K562 treated with DMSO at 1 percent for 48 hours (cell line): Measurements from ENCODE around the gene CDH26. TPM values are rescaled to one million over a fixed set of nuclear protein-coding genes. Genes with fewer than 3 reads are reported as not detected.

Experiments
- total RNA-seq: library from RNA; unstranded; fragments of 300-600 nt; gene quantifications from 2 replicates; pipeline ENCODE4 v1.2.3, GENCODE V29; 2022; ENCODE audit warnings: low replicate concordance; ENCODE audit errors: extremely low read depth

Gene CDH26
- total RNA-seq, result not detected in 2 replicates

GRCh38 chr20:59958123-59958522 is at the start of gene CDH26:
TSS of gene CDH26 (plus strand) at chr20:59958423. CDS start at chr20:59958727, 304 bp downstream.

GRCh38 chr20:59933296-59933848 is 24.9 kb upstream of the CDH26 start, which contains the start of gene SYCP2:
TSS of gene SYCP2 (minus strand) at chr20:59933637. CDS start at chr20:59922413, 11,224 bp downstream.

GRCh38 chr20:59940129-59940955 is 17.9 kb upstream of the CDH26 start, which contains the start of the genes FAM217B and PPP1R3D:
TSS of gene FAM217B (plus strand) at chr20:59940389. CDS start at chr20:59943944, 3,555 bp downstream.
TSS of gene PPP1R3D (minus strand) at chr20:59940305. CDS start at chr20:59939931, 374 bp downstream.

Other genes starting within 250 kb of the CDH26 start
- gene SYCP2, start 24.8 kb upstream of the CDH26 start, total RNA-seq, result not detected in 2 replicates
- not detected in 2 replicates for gene PPP1R3D, start 18.1 kb upstream of the CDH26 start, total RNA-seq
- not detected in 2 replicates for gene FAM217B, start 18.0 kb upstream of the CDH26 start, total RNA-seq